Kidney (tissue), 14 donors: Measurements from ENCODE around the gene KRT7. TPM values are rescaled to one million over a fixed set of nuclear protein-coding genes. Genes with fewer than 3 reads are reported as not detected.

ENCODE experiments used
- DNase-seq, 5 donors: peaks; one replicate each; pipeline ENCODE4 v3.0.0-alpha.2; 2013 to 2020
- FAIRE-seq: peaks from 2 replicates; lab custom pipeline; 2012; peaks lifted over from hg19 to GRCh38; lab: Jason Lieb, UNC
- H3K27ac ChIP-seq, 2 donors: one replicate each; pipeline ENCODE4 v1.7.0; 2013; ENCODE audit warnings: low read depth in 2 of 2, low read length in 2 of 2, inconsistent platforms in 1 of 2
- H3K27me3 ChIP-seq: one replicate; pipeline ENCODE4 v1.7.1; 2013; ENCODE audit warnings: low read length, inconsistent platforms; ENCODE audit not compliant: control insufficient read depth, insufficient read depth
- H3K36me3 ChIP-seq, 3 donors: one replicate each; pipeline versions ENCODE4 v1.7.0 to v1.7.1; 2013; ENCODE audit warnings: low read length in 3 of 3, control low read depth in 1 of 3, inconsistent platforms in 1 of 3; ENCODE audit not compliant: insufficient read depth in 3 of 3, control insufficient read depth in 2 of 3
- H3K4me1 ChIP-seq, 3 donors: one replicate each; pipeline versions ENCODE4 v1.7.0 to v1.7.1; 2013; ENCODE audit warnings: low read length in 3 of 3, inconsistent platforms in 1 of 3, low read depth in 1 of 3; ENCODE audit not compliant: control insufficient read depth in 2 of 3, insufficient read depth in 2 of 3
- H3K4me3 ChIP-seq, 3 donors: one replicate each; pipeline versions ENCODE4 v1.7.0 to v1.8.1; 2013; ENCODE audit warnings: low read length in 3 of 3, control low read depth in 1 of 3, inconsistent platforms in 1 of 3
- H3K9ac ChIP-seq, 3 donors: one replicate each; pipeline versions ENCODE4 v1.7.0 to v1.7.1; 2013; ENCODE audit warnings: low read length in 3 of 3, control low read depth in 1 of 3, inconsistent platforms in 1 of 3
- H3K9me3 ChIP-seq, 3 donors: one replicate each; pipeline versions ENCODE4 v1.7.0 to v1.7.1; 2013; ENCODE audit warnings: low read length in 3 of 3, control low read depth in 1 of 3, inconsistent platforms in 1 of 3; ENCODE audit not compliant: control insufficient read depth in 2 of 3, insufficient read depth in 1 of 3
- CTCF ChIP-seq: IDR thresholded peaks from 3 replicates; pipeline ENCODE4 v1.5.1; 2012; ENCODE audit warnings: mild to moderate bottlenecking, moderate library complexity, borderline replicate concordance; ENCODE audit not compliant: insufficient read depth; ENCODE audit errors: extremely low read depth
- intact Hi-C: fragments of 100-400 bp; cut with DNase I; formaldehyde crosslinking; loops from one replicate; pipeline ENCODE4 v1.11.1; 2022
- polyA plus RNA-seq: library from polyadenylated mRNA; stranded (reverse); fragments of 350-450 nt; fragmentation: Illumina TruSeq; extraction: RNeasy Lipid Tissue Mini Kit (QIAGEN cat#74804); gene quantifications from one replicate; pipeline ENCODE4 v1.2.3, GENCODE V29; 2014; ENCODE audit warnings: low read depth, low replicate concordance; ENCODE audit not compliant: insufficient read depth
- total RNA-seq: library from RNA; stranded (reverse); fragmentation: NEBNext Ultra II Directional; extraction: Animal tissue kit (Norgen Biotek cat#: 25700); gene quantifications from one replicate; pipeline ENCODE4 v1.2.1, GENCODE V29; 2021
- donor health status: control.
- donor health status: control.
- donor health status: control.
- donor health status: control.
- donor health status: control.
- donor health status: DM: yes; HTN: yes; CAD: no.
- donor health status: Normal renal cell carcinoma (clear cell type).

Gene KRT7
- total and polyA plus RNA-seq, 2 donors from 2014 or later, result 173 to 1,490 TPM

DNA sequence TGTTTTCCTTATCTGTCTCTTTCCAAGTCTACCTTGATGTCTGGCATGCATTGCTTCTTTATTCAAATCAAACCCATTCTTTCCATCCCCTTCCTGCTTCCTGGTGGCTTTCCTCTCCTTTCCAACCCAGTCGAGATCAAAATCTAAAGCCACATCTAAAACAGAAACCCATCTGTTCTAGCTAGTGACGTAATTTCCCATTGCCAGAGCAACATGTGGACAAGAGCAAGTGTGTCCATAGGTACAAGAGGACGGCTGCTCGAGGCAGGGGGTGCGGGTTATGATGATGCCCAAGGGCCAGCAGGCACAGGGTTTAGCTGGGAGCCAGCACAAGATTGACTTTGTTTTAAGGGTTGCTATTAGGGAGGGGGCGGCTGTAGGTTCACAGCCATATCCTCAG is 48.2 kb upstream of the KRT7 start:
- no peak for DNase-seq
- Histone ChIP-seq H3K27me3 (no peaks in the 10 kb centered on the region), H3K27ac (no peak overlapping the region), H3K9me3 (no peaks in the 10 kb centered on the region), H3K4me3 (no peak overlapping the region), H3K4me1 (peaks cover 0 to 6% (median 2%) of the 10 kb centered on the region in 3 donors), H3K9ac (no peak overlapping the region), H3K36me3 (no peaks in the 10 kb centered on the region)
- FAIRE-seq, result no peak
- no peak for TF ChIP-seq CTCF
- intact Hi-C loops, result no loop called here

DNA sequence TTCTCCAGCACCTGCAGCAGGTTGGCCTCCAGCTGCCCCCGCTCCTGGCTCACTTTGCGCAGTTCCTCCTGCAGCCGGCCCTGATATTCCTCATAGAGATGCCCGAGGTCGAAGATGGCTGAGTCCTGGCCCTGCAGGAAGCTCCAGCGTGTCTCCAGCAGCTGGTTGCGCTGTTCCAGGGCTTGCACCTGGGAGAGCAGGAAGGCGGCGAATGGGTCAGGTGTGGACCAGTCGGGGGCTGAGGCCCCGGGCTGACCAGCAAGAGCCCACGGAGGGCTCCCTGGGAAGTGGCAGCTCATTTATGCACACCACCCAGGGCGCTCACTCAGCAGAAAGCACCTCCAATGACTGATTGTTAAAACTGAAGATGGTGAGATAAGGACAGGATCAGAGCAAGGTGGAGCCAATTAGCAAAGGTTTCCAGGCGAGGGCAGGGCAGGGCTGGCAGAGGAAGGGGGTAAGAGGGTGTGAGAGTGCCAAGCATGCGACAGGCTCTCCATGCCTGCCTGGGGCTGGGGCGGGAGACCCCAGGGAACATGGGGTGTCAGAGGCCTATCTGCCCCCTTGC is 47.6 kb upstream of the KRT7 start:
- H3K27ac ChIP-seq, result no peak overlapping the region
- FAIRE-seq, result no peak
- intact Hi-C loops, result no loop called here

GRCh38 chr12:52186118-52186840 is 46.8 kb upstream of the KRT7 start:
- Histone ChIP-seq H3K27ac (no peak overlapping the region), H3K9ac (no peak overlapping the region), H3K9me3 (no peaks in the 10 kb centered on the region), H3K4me1 (peaks cover 0 to 6% (median 2%) of the 10 kb centered on the region in 3 donors), H3K4me3 (no peak overlapping the region), H3K27me3 (no peaks in the 10 kb centered on the region), H3K36me3 (no peaks in the 10 kb centered on the region)
- intact Hi-C loops, result no loop called here
- no peak for TF ChIP-seq CTCF
- FAIRE-seq (no peak), DNase-seq (no peak)

More for the DNA sequence above, 47.6 kb upstream of the KRT7 start:
- H3K4me3 ChIP-seq, result no peak overlapping the region
- no peak overlapping the region for H3K9ac ChIP-seq
- H3K36me3 ChIP-seq, result no peaks in the 10 kb centered on the region
- DNase-seq, result no peak
- H3K9me3 ChIP-seq, result no peaks in the 10 kb centered on the region
- H3K27me3 ChIP-seq, result no peaks in the 10 kb centered on the region
- no peak for TF ChIP-seq CTCF
- H3K4me1 ChIP-seq, result peaks cover 0 to 6% (median 2%) of the 10 kb centered on the region in 3 donors
